ENCODE data around the gene ACOX3. TPM values are rescaled to one million over a fixed set of nuclear protein-coding genes. Genes with fewer than 3 reads are reported as not detected.

Gene ACOX3
- polyA plus RNA-seq, 2 of the 4 experiments (the other 2 are of a cell fraction): 4.9 to 8.2 TPM

DNA sequence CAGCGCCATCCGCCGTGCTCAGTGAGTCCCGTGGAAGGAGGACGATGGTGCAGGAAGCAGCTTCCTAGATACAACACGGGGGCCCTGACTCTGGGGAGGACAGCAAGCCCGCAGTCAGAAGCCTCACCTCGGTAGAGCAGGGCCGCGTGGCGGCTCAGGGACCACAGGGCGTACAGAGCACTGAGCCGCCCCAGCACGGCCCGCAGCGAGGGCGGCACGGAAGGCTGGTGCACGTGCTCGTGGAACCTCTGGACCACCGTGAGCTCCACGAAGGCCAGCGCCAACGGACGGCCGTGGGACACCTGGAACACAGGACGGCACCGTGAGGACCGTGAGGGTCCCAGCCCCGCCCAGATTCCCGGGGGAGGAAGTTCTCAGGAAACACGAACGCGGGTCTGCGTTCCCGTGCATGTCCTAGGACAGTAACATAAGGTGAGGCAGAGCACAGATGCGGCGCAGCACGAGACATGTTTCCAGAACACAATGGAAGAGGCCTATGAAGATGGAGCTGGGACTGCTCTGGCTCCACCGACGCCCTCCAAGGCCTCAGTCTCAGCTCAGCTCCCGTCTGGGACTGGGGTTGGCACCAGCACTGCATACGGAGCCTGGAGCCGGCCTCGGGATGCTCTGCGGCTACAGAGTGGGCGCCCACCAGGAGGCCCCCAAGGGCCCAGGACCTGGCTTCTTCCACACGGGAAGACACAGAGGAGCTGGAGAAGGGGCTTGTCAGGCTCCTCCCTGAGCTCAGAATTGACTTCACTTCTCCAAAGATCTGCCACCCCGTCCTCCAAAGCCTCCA lies 65.5 kb downstream of the ACOX3 start (continued):
- TF ChIP-seq HOXB13 (CRISPR knock-in tag; IDR thresholded peaks at IDR 0.05; ENCODE audit: low read depth) (no peak), RCOR1 (IDR thresholded peaks at IDR 0.05; ENCODE audit: low read depth, low read length) (no peak), ZSCAN20 (CRISPR knock-in tag; IDR thresholded peaks at IDR 0.05) (no peak), FOXS1 (CRISPR knock-in tag; IDR thresholded peaks at IDR 0.05) (no peak), KDM5A (IDR thresholded peaks at IDR 0.05) (no peak), CBX8 (IDR thresholded peaks at IDR 0.05) (no peak)

- no peak for FAIRE-seq
- no peak for ATAC-seq
- ChIA-PET CTCF (interaction anchor here (2.2 kb wide), 1 partner anchor 29 kb away, joined by 8 read pairs; no protein-coding TSS in a partner anchor), POLR2A (no interaction called here)
- WGBS (ENCODE audit: missing lambda C conversion rate): 96% methylated on average over 8 of the region's 13 CpGs
- H3K4me3 ChIP-seq: no peak overlapping the region
- no peak for DNase-seq (ENCODE audit: low read depth in 1 of 2, low spot score in 1 of 2)
- H3K9me3 ChIP-seq: no peaks in the 10 kb centered on the region
- no peak for TF ChIP-seq ZNF302 (CRISPR knock-in tag; IDR thresholded peaks at IDR 0.05)
- TF ChIP-seq, protein P1, sequence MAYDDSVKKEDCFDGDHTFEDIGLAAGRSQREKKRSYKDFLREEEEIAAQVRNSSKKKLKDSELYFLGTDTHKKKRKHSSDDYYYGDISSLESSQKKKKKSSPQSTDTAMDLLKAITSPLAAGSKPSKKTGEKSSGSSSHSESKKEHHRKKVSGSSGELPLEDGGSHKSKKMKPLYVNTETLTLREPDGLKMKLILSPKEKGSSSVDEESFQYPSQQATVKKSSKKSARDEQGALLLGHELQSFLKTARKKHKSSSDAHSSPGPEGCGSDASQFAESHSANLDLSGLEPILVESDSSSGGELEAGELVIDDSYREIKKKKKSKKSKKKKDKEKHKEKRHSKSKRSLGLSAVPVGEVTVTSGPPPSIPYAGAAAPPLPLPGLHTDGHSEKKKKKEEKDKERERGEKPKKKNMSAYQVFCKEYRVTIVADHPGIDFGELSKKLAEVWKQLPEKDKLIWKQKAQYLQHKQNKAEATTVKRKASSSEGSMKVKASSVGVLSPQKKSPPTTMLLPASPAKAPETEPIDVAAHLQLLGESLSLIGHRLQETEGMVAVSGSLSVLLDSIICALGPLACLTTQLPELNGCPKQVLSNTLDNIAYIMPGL (CRISPR knock-in tag; IDR thresholded peaks at IDR 0.05; ENCODE audit: borderline replicate concordance): no peak
- H3K4me2 ChIP-seq: no peak overlapping the region
- H3K4me1 ChIP-seq: no peaks in the 10 kb centered on the region
- H3K27ac ChIP-seq: no peak overlapping the region
Measured at GRCh38 chr4:8373973-8374545, 66.5 kb downstream of the ACOX3 start.

- ATAC-seq (no peak), FAIRE-seq (no peak), DNase-seq (ENCODE audit: low read depth in 1 of 2, low spot score in 1 of 2) (no peak)
- H3K4me2 ChIP-seq: no peak overlapping the region
- H3K4me3 ChIP-seq: no peak overlapping the region
- ChIA-PET POLR2A (no interaction called here), CTCF (no interaction called here)
- 93% methylated on average over 30 of the region's 32 CpGs for WGBS (ENCODE audit: missing lambda C conversion rate)
- no peaks in the 10 kb centered on the region for H3K9me3 ChIP-seq
- no peak overlapping the region for H3K27ac ChIP-seq
- no peak for TF ChIP-seq KDM1A (IDR thresholded peaks at IDR 0.05; ENCODE audit: low read depth)
- no peak for TF ChIP-seq FOSB (CRISPR knock-in tag; IDR thresholded peaks at IDR 0.05)
- TF ChIP-seq, protein P2, sequence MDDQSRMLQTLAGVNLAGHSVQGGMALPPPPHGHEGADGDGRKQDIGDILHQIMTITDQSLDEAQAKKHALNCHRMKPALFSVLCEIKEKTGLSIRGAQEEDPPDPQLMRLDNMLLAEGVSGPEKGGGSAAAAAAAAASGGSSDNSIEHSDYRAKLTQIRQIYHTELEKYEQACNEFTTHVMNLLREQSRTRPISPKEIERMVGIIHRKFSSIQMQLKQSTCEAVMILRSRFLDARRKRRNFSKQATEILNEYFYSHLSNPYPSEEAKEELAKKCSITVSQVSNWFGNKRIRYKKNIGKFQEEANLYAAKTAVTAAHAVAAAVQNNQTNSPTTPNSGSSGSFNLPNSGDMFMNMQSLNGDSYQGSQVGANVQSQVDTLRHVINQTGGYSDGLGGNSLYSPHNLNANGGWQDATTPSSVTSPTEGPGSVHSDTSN (IDR thresholded peaks at IDR 0.05): no peak
- no peak for TF ChIP-seq RARB (CRISPR knock-in tag; IDR thresholded peaks at IDR 0.05)
- TF ChIP-seq JUN (IDR thresholded peaks at IDR 0.05): no peak
- no peak for TF ChIP-seq NPAS2 (CRISPR knock-in tag; IDR thresholded peaks at IDR 0.05; ENCODE audit: borderline replicate concordance)
- H3K4me1 ChIP-seq: no peaks in the 10 kb centered on the region
Measured at GRCh38 chr4:8373270-8373972, 67.1 kb downstream of the ACOX3 start.

GRCh38 chr4:8372506-8372905 lies 68.0 kb downstream of the ACOX3 start:
- no peak overlapping the region for H3K27ac ChIP-seq
- H3K4me2 ChIP-seq: no peak overlapping the region
- WGBS (ENCODE audit: missing lambda C conversion rate): 72% methylated on average over 10 of the region's 13 CpGs
- POLR2A ChIA-PET: no interaction called here
- ATAC-seq (no peak), FAIRE-seq (no peak), DNase-seq (ENCODE audit: low read depth in 1 of 2, low spot score in 1 of 2) (no peak)
- no peak overlapping the region for H3K4me3 ChIP-seq
- CTCF ChIA-PET: no interaction called here
- no peaks in the 10 kb centered on the region for H3K4me1 ChIP-seq
- no peaks in the 10 kb centered on the region for H3K9me3 ChIP-seq
- TF ChIP-seq BCL3 (IDR thresholded peaks at IDR 0.05) (no peak), ZC3H11A (IDR thresholded peaks at IDR 0.05) (no peak), PHF8 (IDR thresholded peaks at IDR 0.05; ENCODE audit: borderline replicate concordance, low read depth) (no peak), RARB (CRISPR knock-in tag; IDR thresholded peaks at IDR 0.05) (no peak), ZNF302 (CRISPR knock-in tag; IDR thresholded peaks at IDR 0.05) (no peak), ZFP36 (IDR thresholded peaks at IDR 0.05; ENCODE audit: borderline replicate concordance, partially characterized antibody) (no peak), EHMT2 (IDR thresholded peaks at IDR 0.05; ENCODE audit: low read depth) (no peak), SREBF2 (IDR thresholded peaks at IDR 0.05) (no peak), ESRRA (IDR thresholded peaks at IDR 0.05; ENCODE audit: borderline replicate concordance, low read length) (no peak), EP300 (IDR thresholded peaks at IDR 0.05) (no peak)
- TF ChIP-seq, protein P2 (IDR thresholded peaks at IDR 0.05): no peak
